IPS-NIHi11 (cell line): ENCODE results near the gene DCHS2.

Source experiments
- DNase-seq: peaks from one replicate; pipeline ENCODE4 v3.0.0; 2012; ENCODE audit warnings: mixed read lengths, low spot score

DCHS2 gene

DNA sequence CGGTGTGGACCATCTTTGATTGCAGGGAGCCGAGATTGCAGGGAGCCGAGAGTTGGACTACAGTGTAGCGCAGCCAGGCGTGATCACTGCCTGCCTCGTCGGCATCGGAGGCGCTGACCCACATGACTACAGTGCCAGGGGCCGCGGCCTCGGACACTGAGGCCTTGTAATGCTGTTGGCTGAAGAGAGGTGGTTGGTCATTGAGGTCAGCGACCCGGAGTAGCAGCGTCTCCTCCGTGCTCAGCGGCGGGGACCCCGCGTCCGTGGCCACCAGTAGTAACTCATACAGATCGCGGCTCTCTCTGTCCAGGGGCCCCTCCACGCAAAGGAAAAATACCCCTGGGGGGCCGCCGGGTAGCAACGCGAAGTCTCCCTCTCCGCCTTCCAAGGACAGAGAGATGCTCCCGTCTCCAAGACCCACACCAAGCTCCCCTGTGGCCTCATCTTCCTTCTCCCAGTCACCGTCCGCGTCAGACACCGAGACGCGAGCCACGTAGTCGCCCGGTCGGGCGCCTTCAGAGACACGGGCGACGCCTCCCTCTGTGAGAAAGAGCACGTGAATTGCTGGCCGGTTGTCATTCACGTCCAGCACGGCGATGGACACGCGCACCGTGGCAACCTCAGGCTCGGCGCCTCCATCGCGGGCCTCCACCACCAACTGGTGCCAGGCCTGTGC lies 1.9 kb downstream of the DCHS2 start:
- no peak for DNase-seq

DNA sequence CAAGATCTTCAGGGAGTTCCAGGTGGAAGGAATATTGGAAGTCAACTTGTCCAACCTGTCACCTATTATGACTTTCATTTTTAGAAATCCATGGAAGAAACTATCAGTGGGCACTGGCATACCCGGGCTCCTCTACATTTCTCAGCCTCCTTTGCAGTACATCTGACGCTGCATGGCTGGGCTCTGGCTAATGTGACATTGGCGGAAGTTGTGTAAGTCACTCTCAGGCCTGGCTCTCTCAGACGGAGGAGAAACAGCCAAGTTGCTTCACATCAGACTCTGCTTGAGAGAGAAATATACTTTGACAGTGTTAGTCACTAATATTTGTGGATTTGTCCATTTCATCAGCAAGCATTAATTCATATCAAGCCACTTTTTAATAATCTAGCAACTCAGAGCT lies 4.5 kb downstream of the DCHS2 start:
- no peak for DNase-seq

DNA sequence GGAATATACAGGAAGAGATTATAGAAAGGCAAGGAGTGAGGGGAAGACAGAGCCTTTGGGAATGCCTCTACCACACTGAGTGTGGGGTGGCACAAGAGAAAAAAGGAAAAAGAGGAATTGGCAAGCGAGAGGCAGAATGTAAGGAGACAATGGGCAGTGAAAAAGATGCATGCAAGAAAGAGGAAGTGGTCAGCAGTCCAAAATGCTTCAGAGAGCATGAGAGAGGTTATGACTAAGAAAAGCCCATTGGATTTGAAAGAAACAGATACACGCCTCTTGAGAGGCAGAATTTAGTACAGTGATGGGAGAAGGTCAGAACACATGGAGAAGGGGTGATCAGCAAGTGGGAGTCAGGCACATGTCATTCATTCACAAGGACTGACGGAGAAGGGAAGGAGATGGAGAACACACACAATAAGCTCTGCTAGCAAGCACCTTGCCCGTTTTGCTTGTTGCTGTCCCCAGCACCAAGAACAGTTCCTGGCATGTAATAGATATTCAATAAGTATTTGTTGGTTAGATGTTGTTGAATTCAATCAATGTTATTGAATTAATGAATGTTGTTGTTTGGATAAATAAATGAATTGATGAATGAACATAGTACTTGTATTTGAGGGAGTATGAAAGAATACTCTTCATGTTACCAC lies 6.3 kb downstream of the DCHS2 start:
- no peak for DNase-seq

DNA sequence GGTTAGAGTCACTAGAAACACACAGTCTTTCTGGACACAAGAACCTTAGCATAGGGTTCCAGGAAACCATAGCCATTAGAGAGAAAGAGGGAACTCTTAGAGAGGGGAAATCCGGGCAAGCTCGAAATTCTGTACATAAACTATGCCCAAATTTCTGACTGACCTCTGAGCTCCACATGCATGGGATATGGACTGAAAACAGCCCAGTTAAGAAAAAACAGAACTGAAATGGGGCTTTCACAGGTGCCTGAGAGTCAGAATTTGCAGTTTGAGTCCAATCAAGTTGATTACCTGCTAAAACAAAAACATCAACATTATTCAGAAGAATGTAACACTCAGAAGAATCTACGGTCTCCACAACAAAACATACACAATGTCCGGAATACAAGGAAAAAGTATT lies 13.1 kb downstream of the DCHS2 start:
- DNase-seq, result no peak

DNA sequence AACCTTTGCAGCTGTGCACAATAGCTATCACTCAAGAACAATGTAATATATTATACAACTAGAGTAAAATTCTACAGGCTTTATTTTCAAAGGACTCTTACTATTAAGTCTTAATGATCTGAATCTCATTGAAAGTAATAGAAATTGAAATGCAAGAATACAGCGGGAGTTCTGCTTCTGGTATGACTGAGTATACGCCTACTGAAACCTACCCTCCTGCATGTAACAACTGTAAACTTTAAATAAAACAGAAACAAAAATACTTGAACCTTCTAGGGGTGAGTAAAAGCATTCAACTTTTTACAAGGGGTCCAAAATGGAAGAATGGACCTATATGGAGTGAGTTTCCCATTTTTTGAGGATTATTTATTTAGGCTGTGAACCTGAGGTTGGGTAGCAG lies 13.5 kb downstream of the DCHS2 start:
- no peak for DNase-seq

DNA sequence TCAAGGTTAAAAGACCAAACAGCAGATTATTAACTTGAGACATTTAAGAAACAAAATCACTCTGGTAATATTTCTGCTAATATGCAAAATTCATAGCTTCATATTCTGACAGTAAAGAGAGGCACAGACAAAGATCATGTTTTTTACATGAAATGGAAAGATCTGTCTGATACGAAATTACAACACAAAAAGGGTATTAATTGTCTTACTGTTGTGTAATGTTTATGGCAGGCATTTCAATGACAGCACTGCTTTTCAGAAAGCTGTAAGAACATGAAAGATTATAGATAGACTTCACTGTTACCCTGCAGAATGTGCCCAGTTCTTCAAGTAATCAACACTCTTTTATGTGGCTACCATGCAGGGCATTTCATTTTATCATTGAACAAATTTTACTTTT lies 15.4 kb downstream of the DCHS2 start:
- no peak for DNase-seq

DNA sequence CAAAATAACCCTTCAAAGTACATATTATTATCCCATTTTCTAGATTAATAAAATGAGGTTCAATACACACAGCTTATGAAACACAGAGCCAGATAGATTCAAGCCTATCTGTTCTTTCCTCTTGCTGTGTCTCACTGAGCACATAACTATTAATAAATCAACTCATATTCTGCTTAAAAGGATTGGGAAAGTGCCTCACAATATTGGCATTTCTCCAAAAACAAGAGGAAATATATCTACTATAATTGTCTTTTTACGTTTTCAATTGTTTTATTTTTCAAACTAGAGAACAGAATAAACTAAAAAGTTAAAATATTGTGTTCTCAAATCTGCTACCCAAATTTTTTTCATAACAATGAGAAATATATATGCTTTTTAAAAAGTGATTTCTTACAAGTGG lies 15.8 kb downstream of the DCHS2 start:
- no peak for DNase-seq

DNA sequence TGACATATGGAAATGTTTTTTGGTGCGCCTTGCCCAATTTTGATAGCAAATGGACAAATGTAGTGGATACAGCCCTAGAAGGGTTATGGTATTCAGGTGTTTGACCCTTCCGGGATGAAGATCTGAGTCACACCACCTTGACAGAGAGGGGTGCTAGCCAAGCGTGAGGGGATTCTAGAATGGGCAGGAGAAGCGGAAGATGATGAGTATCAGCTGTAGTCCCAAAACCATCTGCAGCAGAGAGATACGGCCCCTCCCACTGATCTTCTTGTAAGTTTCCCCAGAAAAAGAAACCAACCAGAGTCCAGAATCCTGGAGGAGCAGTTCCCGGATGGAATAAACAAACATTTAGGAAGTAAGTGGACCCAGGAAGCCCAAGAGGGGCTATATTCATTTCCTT lies 18.1 kb downstream of the DCHS2 start:
- DNase-seq, result no peak

DNA sequence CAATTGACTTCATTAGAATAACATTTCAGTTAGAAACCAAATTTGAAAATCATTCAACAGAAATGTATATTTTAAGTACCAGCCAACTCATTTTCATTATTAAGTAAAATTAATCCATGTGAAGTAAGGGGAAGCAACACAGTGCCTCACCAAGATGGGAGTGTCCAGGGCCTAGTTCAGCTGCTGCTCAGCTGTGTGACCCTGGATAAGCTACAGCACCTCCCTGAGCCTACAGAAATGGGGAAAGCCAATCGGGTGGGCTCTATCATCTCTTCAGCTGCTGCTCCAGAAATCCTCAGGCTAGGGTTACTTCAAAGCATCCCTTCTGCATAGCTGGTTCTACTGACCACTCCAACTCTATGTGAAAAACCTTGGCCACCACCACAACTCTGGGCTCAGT lies 18.7 kb downstream of the DCHS2 start:
- no peak for DNase-seq

DNA sequence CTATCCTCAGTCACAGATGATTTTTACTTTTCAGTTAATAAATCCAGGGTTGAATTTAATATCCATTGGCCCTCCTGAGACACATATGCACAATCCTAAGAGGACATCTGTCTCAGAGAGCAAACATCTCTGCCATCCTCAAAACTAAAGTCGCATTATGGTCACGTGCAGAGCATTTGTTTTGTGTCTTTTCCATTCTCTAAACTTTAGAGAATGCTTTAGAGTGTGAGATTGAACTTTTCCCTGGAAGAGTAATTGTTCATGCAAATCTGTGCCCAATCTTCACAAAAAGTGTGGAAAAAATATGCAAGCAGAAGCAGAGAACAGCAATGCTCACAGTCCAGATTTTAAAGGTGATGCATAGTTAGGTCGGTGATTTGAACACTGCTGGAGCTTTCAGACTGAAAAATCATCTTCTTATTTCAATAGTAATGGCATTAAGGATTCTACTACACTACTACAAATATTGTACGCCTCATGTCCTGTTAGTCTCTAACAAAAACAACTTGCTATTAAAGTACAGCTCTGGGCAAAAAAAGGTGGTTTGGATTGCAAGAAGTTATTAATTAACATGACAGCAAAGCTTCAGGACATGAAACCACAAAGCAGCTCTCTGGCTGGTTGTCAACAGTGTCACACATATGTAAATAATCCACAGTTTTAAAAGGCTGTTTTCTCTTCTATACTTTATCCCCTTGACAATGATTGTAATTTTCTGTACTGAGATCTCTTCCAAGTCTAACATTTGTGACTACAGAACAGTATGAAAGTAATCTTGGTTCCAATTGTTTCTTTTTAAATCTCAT lies 19.9 kb downstream of the DCHS2 start:
- no peak for DNase-seq

DNA sequence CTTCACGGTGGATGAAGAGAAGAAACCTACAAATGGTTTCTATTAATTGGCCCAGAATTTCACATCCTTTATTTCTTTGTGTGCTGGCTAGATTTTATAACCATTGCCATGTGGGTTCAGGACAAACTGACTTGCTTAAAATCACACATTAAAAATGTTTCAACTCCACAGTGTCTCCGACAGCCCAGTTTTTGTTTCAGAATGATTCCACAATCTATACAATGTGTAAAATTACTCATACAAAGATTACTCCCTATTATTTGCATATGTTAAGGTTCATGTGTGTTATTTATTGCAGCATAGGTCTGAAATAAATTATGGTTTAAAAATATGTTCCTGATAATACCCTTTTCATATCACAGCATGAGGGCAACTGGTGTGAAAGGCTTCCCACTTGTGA lies 20.6 kb downstream of the DCHS2 start:
- DNase-seq, result no peak

DNA sequence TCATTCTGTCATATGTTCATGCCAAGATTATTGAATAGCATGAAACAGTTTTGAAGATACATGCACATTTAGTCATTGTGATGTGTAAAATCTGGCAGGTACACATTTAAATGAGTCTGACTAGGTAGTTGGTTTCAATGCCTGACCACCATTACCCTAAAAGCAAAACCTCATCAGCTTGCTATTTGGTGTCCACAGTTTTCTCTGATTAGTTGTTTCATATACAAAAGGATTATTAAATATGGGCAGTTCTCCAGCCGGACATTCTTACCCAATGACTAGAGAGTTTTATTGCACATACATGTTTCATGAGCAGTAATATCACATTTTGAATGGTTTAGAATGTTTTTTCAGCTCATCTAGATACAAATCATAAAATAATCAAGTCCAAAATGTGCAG lies 23.7 kb downstream of the DCHS2 start:
- no peak for DNase-seq

DNA sequence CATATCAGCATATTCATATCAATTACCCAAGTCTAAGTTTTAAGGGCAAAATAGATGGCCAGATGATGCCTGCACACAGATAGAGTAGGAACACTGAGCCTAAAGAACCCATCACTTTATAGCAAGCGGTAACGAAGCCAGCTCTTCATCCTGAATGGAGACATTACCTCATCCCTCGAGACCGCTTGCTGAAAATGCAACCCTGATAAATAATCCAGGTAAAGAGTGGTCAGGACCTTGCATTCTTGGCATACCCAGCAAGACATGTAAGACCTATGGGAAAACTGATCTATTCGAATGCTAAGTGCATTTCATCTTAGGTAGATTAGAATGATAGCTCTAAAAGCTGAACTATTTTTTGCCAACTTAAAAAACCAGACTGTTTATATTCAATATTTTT lies 25.3 kb downstream of the DCHS2 start:
- no peak for DNase-seq

DNA sequence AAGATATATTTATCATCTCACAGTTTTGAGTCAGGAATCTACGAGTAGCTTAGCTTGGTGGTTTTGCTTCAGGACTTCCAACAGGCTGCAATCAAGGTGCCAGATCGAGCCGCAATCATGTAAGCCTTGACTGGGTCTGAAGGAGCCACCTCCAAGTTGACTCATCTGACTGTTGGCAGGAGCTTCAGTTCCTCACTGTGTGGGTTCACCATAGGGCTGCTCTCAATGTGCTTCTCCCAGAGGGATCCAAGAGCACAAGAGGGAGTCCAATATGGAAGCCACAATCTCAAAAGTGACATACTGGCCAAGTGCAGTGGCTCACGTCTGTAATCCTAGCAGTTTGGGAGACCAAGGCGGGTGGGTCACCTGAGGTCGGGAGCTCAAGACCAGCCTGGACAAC lies 26.5 kb downstream of the DCHS2 start:
- no peak for DNase-seq

DNA sequence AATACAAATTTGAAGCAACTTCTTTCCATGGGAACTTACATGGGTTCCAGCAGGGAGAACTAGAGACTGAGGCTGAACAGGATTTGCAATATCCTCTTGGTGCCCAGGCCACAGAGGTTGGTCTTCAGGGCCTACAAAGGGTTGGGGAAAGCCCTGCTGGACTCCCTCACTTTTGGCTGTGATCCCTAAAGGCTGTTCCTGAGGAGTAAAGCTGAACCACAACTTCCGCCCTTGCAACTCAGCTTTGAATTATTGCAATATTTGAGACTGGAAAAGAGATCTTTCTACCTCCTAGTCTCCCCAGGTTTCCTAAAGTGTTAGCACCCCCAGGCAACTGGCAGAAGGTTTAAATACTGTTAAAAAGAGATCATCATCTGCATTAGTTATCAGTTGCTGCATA lies 26.9 kb downstream of the DCHS2 start:
- no peak for DNase-seq

DNA sequence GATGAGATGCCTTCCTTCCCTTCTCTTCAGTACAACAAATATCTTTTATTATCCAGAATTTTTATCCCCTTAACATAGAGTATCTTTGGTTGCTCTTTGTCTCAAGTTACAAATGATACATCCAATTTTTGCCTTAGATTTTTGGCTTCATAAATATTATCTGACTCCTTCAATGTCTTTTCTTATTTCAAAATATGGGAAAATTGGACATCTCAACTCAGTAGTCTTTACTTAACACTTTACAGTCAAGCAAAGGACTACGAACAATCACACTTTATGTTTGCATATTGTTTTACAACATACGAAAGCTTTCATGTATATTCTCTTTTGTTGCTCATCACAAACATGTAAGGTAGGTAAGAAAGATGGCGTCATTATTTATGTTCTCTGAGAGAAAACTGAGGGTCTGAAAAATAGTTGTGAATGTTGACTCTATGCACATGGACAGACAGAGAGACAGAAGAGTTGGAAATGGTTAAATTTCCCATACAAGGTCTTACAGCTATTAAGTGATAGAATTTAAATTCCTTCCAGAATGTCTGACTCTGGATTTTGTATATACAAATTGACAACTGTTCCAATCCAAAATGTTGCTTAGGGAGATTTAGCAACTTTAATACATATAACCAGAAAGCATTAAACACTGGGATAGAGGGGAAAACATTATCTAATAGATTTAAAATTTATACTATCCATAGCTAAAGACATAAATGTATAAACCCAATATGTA lies 29.4 kb downstream of the DCHS2 start:
- DNase-seq, result no peak

DNA sequence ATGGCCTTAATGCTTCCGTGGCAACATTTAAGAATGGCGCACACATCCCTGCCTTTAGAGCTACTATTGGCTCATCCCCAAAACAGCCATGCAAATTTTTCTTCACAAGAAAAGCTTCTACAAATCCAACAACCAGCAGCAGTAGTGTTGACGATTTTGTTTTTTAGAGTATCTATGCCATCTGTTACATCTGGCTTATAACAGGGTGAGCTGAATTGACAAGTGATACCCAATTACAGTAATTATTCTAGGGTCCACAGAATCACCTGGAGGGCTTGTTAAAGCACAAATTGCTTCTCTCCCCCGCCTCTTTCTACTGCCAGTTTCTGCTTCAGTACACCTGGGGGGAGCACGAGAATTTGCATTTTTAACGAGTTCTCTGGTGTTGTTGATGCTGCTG lies 34.1 kb downstream of the DCHS2 start:
- DNase-seq, result no peak

DNA sequence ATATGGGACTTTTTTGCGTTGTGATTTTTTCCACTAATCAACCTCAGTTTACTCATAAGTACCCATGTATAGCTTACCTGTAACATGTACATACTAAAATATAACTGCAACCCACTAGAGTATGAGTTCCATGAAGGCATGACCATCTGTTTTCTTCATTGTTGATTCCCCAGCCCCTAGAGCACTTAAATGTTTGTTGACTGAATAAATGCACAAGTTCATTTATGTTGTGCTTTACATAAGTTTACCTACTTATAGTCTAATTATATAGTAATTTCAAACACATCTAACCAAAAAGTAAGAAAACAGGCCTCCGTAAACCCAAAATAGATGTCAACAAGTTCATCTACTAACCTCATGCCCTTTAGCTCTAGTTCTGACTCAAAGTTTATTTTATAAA lies 34.7 kb downstream of the DCHS2 start:
- no peak for DNase-seq

DNA sequence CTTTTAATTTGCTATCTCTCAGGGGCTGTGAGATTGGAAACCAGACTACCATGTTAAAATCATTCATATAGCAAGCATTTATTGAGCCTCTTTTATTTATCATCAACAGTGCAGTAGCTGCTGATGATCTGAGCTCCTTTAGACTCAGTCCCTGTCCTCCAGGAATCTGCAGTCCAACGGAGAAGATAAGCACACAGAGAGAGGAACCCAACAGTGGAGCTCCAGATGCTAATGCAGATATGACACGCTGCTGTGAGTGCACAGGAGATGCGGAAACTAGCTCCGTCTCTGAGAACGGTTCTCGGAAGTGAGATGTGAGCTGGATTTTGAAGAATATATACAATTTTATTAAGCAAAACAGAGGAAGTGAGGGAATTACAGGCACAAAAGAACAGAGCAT lies 35.4 kb downstream of the DCHS2 start:
- DNase-seq, result no peak

DNA sequence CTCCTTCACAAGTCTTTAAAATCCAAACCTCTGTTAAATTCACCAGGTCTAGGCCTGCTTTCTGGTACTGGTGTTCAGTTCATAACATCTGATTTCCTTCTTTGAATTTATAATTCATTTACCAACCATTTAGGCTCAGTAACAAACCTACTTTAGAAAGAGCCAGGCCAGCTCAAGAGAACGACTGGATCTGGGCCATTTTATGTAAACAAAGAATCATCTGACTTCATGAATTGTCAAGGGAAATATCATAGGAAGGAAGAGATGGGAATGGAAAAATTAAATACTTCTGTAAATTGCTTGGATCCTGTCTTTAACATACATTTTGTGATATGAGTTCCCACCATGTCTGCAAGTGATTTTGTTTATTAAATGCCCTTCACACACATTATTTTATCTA lies 36.5 kb downstream of the DCHS2 start:
- DNase-seq, result no peak

DNA sequence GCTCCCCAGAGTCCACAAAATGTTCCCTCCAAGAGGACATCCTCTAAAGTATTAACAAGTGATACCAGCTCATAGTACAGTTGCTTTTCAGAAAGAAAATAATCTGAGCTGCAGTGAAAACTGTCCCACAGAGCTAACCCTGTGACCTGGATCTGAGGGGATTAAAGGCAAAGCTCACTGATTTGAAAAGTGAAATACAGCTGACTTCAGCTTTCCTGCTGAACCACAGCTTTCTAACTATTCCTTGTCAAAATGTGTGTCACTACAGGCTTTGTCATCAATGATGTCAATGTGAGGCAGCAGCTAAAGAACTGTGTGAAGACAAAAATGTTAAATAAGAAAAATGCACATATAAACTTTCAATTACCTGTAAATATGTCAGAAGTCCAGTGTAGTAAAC lies 36.9 kb downstream of the DCHS2 start:
- no peak for DNase-seq

DNA sequence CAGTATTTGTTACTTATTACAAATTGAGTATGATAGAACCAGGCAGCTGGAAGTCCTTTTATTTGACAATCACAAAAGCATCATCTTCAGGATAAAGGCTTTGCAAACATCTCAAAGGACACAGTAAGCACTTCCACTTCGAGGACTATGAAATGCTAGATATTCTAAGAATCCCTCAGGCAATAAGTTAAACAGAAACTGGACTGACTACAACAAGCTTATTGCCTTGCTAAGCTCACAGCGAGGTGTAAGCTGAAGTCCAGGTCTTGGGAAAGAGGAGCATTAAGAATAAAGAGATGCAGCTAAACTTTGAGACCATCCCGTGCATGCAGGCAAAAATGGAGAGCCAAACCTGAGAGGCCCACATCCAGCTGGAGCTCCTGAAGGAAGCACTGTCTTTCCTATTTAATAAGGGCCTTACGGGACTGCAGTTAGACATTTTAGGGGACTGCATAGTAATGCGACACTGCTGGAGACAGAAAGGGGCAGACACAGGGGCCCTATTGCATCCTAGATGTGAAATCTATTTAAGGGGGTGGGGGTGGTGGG lies 38.7 kb downstream of the DCHS2 start:
- no peak for DNase-seq

DNA sequence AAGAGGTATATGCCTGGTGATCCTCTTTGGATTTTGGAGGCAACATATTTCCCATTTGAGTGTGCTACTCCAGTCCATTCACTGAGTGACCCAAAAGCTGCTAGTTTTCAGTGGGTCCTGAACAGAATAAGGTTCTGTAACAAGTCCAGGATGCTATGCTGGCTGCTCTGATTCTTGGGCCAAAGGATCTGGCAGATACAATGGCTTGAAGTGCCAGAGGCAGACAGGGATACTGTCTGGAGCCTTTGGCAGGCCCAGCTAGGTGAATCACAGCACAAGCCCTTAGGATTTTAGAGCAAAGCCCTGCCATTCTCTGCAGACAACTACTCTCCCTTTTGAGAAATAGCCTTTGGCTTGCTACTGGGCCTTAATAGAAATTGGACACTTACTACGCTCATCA lies 40.6 kb downstream of the DCHS2 start:
- DNase-seq, result no peak
